Activated T-helper 1 cell treated with anti-CD3 and anti-CD28 coated beads, Interleukin-12 subunit alpha, Interleukin-12 subunit beta, Interleukin-2, Interleukin-4 antibody, amounts not matched to agents 30 ng/mL and 10 ng/mL and 1 ng/mL, durations not matched to agents 14 hours and 24 hours and 36 hours (primary cell): ENCODE data around the gene CRAT. TPM values are rescaled to one million over a fixed set of nuclear protein-coding genes. Genes with fewer than 3 reads are reported as not detected.

Experiments
- DNase-seq: peaks from one replicate; pipeline ENCODE4 v3.0.0; 2021; ENCODE audit warnings: low spot score
- H3K27ac Mint-ChIP-seq: one replicate; pipeline ENCODE4 v1.8.0; 2021; ENCODE audit warnings: mild to moderate bottlenecking, mixed read lengths
- H3K27me3 Mint-ChIP-seq: one replicate; pipeline ENCODE4 v1.8.0; 2022; ENCODE audit warnings: mild to moderate bottlenecking, moderate library complexity, mixed read lengths; ENCODE audit not compliant: insufficient read depth
- H3K36me3 Mint-ChIP-seq: one replicate; pipeline ENCODE4 v1.8.0; 2021; ENCODE audit warnings: low read depth, mixed read lengths
- H3K4me1 Mint-ChIP-seq: one replicate; pipeline ENCODE4 v1.8.0; 2021; ENCODE audit warnings: low read depth, mixed read lengths
- H3K4me3 Mint-ChIP-seq: one replicate; pipeline ENCODE4 v1.8.0; 2021; ENCODE audit warnings: mild to moderate bottlenecking, moderate library complexity, mixed read lengths
- H3K9me3 Mint-ChIP-seq: one replicate; pipeline ENCODE4 v1.8.0; 2021; ENCODE audit warnings: mixed read lengths
- intact Hi-C: fragments of 100-400 bp; cut with micrococcal nuclease; formaldehyde crosslinking; loops from one replicate; pipeline ENCODE4 v1.15.1; 2024
- total RNA-seq: library from RNA; stranded (reverse); gene quantifications from 2 replicates; pipeline ENCODE4 v1.2.3, GENCODE V29; 2022

Gene CRAT
- total RNA-seq, 1 donor from 2014 or later: 9.9 TPM

GRCh38 chr9:129089246-129089645 is 21.3 kb downstream of the CRAT start:
- DNase-seq: no peak
- Mint-ChIP-seq H3K9me3 (no peaks in the 10 kb centered on the region), H3K27ac (no peak overlapping the region), H3K4me3 (no peak overlapping the region), H3K27me3 (no peaks in the 10 kb centered on the region), H3K4me1 (no peaks in the 10 kb centered on the region), H3K36me3 (peaks cover 6% of the 10 kb centered on the region)
- intact Hi-C loops: no loop called here

- Mint-ChIP-seq H3K27ac (no peak overlapping the region), H3K9me3 (no peaks in the 10 kb centered on the region), H3K4me3 (no peak overlapping the region), H3K27me3 (peaks cover 2% of the 10 kb centered on the region), H3K4me1 (peaks cover 17% of the 10 kb centered on the region), H3K36me3 (peaks cover 1% of the 10 kb centered on the region)
- DNase-seq: no peak
- intact Hi-C loops: loop anchor here (5.0 kb wide), 2 partner anchors 182 to 397 kb away; partner anchors contain the start of gene SET
These were observed 26.5 kb downstream of the CRAT start for GRCh38 chr9:129084087-129084486.

- Mint-ChIP-seq H3K4me3 (peak overlapping the region; percentile 94), H3K36me3 (peaks cover 1% of the 10 kb centered on the region), H3K9me3 (no peaks in the 10 kb centered on the region), H3K4me1 (peaks cover 17% of the 10 kb centered on the region), H3K27me3 (peaks cover 2% of the 10 kb centered on the region), H3K27ac (peak overlapping the region; percentile 70)
- DNase-seq: no peak
- intact Hi-C loops: loop anchor here (1.0 to 5.0 kb wide), 6 partner anchors 29 to 577 kb away; partner anchors contain the start of genes CRAT, DOLK, GLE1 and LRRC8A
These were observed 29.1 kb downstream of the CRAT start for GRCh38 chr9:129081388-129081904.

- H3K27ac Mint-ChIP-seq: peak within 1 kb of the TSS; percentile 82
- H3K36me3 Mint-ChIP-seq: peaks cover 1% of the 10 kb centered on the region
- intact Hi-C loops: loop anchor here (1.0 to 5.0 kb wide), 9 partner anchors 30 to 723 kb away; partner anchors contain the start of genes CRAT, DOLK, GLE1 and LRRC8A
- H3K27me3 Mint-ChIP-seq: peaks cover 2% of the 10 kb centered on the region
- H3K4me1 Mint-ChIP-seq: peaks cover 17% of the 10 kb centered on the region
- peak within 1 kb of the TSS; percentile 94 for H3K4me3 Mint-ChIP-seq
- H3K9me3 Mint-ChIP-seq: no peaks in the 10 kb centered on the region
- DNase-seq: peak; percentile 99
These were observed 29.8 kb downstream of the CRAT start, which contains the start of gene DOLPP1 for GRCh38 chr9:129080601-129081387. DOLPP1 (plus strand) TSS chr9:129081111; CDS start chr9:129081132, 21 bp downstream.

- peaks cover 2% of the 10 kb centered on the region for H3K27me3 Mint-ChIP-seq
- H3K27ac Mint-ChIP-seq: peak overlapping the region; percentile 82
- H3K36me3 Mint-ChIP-seq: peaks cover 1% of the 10 kb centered on the region
- H3K4me1 Mint-ChIP-seq: peaks cover 17% of the 10 kb centered on the region
- no peaks in the 10 kb centered on the region for H3K9me3 Mint-ChIP-seq
- H3K4me3 Mint-ChIP-seq: peak overlapping the region; percentile 94
- no peak for DNase-seq
- intact Hi-C loops: loop anchor here (1.0 to 5.0 kb wide), 8 partner anchors 44 to 723 kb away; partner anchors contain the start of genes DOLK, GLE1, LRRC8A and MIGA2
These were observed 30.3 kb downstream of the CRAT start for GRCh38 chr9:129080298-129080600.

- Mint-ChIP-seq H3K4me1 (peaks cover 17% of the 10 kb centered on the region), H3K27ac (no peak overlapping the region), H3K9me3 (no peaks in the 10 kb centered on the region), H3K4me3 (peak overlapping the region; percentile 94), H3K27me3 (peaks cover 2% of the 10 kb centered on the region), H3K36me3 (no peaks in the 10 kb centered on the region)
- intact Hi-C loops: loop anchor here (1.0 to 5.0 kb wide), 8 partner anchors 44 to 723 kb away; partner anchors contain the start of genes DOLK, GLE1, LRRC8A and MIGA2
- DNase-seq: no peak
These were observed 30.8 kb downstream of the CRAT start for GRCh38 chr9:129079829-129080228.

GRCh38 chr9:129078691-129079503 is 31.7 kb downstream of the CRAT start:
- no peak for DNase-seq
- Mint-ChIP-seq H3K9me3 (no peaks in the 10 kb centered on the region), H3K4me3 (peak overlapping the region; percentile 94), H3K4me1 (peaks cover 17% of the 10 kb centered on the region), H3K36me3 (no peaks in the 10 kb centered on the region), H3K27ac (no peak overlapping the region), H3K27me3 (peaks cover 2% of the 10 kb centered on the region)
- intact Hi-C loops: no loop called here

GRCh38 chr9:129077236-129077635 is 33.4 kb downstream of the CRAT start:
- intact Hi-C loops: no loop called here
- Mint-ChIP-seq H3K4me1 (peaks cover 9% of the 10 kb centered on the region), H3K9me3 (no peaks in the 10 kb centered on the region), H3K27me3 (peaks cover 2% of the 10 kb centered on the region), H3K4me3 (no peak overlapping the region), H3K36me3 (no peaks in the 10 kb centered on the region), H3K27ac (no peak overlapping the region)
- DNase-seq: no peak

- intact Hi-C loops: no loop called here
- Mint-ChIP-seq H3K9me3 (no peaks in the 10 kb centered on the region), H3K36me3 (no peaks in the 10 kb centered on the region), H3K4me1 (peaks cover 9% of the 10 kb centered on the region), H3K27me3 (peaks cover 2% of the 10 kb centered on the region), H3K4me3 (no peak overlapping the region), H3K27ac (no peak overlapping the region)
- no peak for DNase-seq
These were observed 34.0 kb downstream of the CRAT start for GRCh38 chr9:129076640-129077037.

- intact Hi-C loops: no loop called here
- H3K4me1 Mint-ChIP-seq: peaks cover 9% of the 10 kb centered on the region
- no peak overlapping the region for H3K4me3 Mint-ChIP-seq
- H3K27me3 Mint-ChIP-seq: peaks cover 2% of the 10 kb centered on the region
- H3K27ac Mint-ChIP-seq: no peak overlapping the region
- no peaks in the 10 kb centered on the region for H3K9me3 Mint-ChIP-seq
- H3K36me3 Mint-ChIP-seq: no peaks in the 10 kb centered on the region
- DNase-seq: no peak
These were observed 34.5 kb downstream of the CRAT start for GRCh38 chr9:129075996-129076639.

- H3K27ac Mint-ChIP-seq: no peak overlapping the region
- no peaks in the 10 kb centered on the region for H3K9me3 Mint-ChIP-seq
- H3K4me3 Mint-ChIP-seq: no peak overlapping the region
- intact Hi-C loops: no loop called here
- no peak for DNase-seq
- peaks cover 5% of the 10 kb centered on the region for H3K4me1 Mint-ChIP-seq
- peaks cover 2% of the 10 kb centered on the region for H3K36me3 Mint-ChIP-seq
- H3K27me3 Mint-ChIP-seq: no peaks in the 10 kb centered on the region
These were observed 36.5 kb downstream of the CRAT start for GRCh38 chr9:129074106-129074505.

- H3K27ac Mint-ChIP-seq: peak overlapping the region; percentile 76
- intact Hi-C loops: no loop called here
- no peaks in the 10 kb centered on the region for H3K27me3 Mint-ChIP-seq
- peaks cover 10% of the 10 kb centered on the region for H3K4me1 Mint-ChIP-seq
- no peak for DNase-seq
- H3K36me3 Mint-ChIP-seq: peaks cover 2% of the 10 kb centered on the region
- no peak overlapping the region for H3K4me3 Mint-ChIP-seq
- no peaks in the 10 kb centered on the region for H3K9me3 Mint-ChIP-seq
These were observed 37.2 kb downstream of the CRAT start for GRCh38 chr9:129073404-129073803.
